NCI-H2081 treated with DMSO at 0.1 percent for 48 hours (cell line): ENCODE measurements around the gene VOPP1.
"Not testable (repeated sequence)": the region's sequence is repeated elsewhere in the genome, so short reads cannot be mapped to it uniquely, and the experiment has no call there.

Source experiments
- DNase-seq: peaks from one replicate; lab custom pipeline; 2025; lab: John Stamatoyannopoulos, UW

VOPP1 gene

GRCh38 chr7:55510206-55510605, 62.1 kb downstream of the VOPP1 start:
- DNase-seq = not testable (repeated sequence)

DNA sequence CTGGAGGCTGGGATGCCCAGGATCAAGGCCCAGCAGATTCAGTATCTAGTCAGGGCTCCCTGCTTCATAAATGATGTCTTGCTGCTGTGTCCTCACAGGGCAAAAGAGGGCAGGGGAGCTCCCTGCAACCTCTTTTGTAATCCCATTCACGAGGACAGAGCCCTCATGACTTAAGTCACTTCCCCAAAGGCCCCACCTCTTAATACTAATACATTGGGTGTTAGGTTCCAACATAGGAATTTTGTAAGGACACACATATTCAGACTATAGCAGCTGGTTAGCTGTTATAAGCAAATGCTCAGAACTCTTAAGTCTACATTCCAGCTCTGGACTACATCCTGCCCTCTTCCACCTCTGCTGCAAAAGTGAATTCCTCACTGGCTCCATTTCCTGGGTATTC, 63.0 kb downstream of the VOPP1 start:
- no peak for DNase-seq

DNA sequence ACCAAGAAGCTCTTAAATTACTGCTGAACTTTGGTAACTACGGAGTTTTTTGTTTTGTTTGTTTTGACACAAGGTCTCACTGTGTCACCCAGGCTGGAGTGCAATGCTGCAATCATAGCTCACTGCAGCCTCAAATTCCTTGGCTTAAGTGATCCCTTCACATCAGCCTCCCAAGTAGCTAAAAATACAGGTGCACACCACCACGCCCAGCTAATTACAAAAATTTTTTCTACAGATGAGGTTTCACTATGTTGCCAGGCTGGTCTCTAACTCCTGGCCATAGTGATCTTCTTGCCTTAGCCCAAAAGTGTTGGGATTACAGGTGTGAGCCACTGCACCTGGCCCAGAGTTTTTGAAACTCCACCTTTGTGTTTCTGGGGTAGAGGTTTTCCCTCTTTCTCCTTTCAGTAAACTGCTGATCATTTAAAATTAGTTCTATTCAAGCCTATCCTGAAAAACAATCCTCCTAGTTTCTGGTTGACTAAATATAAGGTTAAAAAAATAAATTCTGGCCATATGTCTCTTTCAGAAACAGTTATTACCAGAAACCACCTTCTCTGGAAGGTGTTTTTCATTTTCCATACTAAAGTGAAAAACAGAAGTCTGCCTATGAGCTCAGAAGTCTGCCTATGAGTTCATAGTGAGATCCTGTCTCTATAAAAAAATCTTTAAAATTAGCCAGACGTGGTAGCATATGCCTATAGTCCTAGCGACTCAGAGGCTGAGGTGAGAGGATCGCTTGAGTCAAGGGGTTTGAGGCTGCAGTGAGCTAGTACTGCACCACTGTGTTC, 63.9 kb downstream of the VOPP1 start:
- DNase-seq = no peak

GRCh38 chr7:55507743-55508142, 64.6 kb downstream of the VOPP1 start:
- DNase-seq = no peak

- DNase-seq = no peak
These were observed 67.2 kb downstream of the VOPP1 start for GRCh38 chr7:55504967-55505658.

DNA sequence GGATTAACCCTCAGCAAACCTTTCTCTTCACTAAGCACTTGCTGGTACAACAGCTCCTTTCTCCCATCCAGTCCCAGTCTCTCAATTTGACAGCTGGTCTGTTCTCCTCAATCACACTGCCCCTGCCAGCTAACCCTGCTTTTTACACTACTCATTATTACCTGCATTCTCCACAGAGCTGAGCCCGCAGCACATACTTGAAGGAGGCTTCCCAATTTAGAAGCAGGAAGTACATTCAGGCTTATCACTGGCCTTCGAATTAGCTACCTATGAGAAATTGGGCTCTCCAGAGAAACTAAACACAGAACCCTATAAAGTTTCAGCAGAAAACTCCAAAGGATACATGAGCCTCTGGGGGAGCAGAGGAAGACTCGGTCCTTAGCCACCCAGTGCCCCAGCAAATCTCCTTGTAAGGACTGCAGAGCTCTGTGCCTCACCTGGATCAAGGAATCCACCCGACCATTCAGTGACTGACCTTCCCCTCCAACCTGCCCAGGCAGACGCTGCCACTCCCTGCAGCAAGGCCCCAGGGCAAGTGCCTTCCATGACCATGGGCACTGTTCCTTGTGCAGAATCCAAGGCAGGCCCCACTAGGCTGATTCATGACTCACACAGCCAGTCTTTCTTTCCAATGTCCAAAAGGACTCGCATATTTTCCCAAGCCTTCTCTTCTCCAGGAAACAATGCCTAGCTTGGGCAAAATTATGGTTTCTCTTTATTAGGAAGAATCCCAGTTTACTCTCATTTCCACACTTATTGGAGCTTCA, 68.0 kb downstream of the VOPP1 start:
- no peak for DNase-seq

GRCh38 chr7:55502858-55503440, 69.4 kb downstream of the VOPP1 start:
- peak; percentile 50 for DNase-seq

DNA sequence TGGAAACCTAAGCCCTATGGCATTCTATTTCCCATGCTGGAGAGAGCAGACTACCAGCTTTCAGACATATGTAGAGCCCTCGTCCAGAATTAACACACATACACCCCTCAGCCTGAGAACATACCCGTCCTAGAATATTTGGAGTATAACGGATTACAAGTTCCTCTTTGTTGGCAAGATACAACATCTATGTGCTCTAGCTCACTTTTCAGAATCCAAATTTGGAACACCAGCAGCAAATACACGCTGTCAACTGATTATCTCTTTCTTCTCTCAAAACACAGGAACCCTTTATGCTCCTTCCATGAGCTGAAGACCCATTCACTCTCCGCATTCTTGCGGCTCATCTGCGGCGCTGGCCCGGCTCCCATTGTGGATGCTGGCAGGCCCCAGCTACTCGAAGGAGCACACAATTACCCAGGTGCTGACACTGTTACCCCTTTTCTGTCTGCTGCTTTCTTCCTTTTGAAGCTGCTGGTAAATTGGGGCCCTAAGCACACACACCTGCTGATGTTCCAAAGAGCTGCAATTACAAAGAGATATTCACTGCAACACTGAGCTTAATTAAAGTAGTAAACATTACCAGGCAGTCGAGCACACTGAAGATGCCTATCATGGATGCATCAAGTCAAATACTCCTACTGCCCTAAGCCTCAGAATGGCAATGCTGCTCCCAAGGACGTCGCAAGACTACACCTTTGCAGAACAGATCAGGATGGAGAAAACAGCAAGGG, 70.0 kb downstream of the VOPP1 start:
- DNase-seq = peak; percentile 63

DNA sequence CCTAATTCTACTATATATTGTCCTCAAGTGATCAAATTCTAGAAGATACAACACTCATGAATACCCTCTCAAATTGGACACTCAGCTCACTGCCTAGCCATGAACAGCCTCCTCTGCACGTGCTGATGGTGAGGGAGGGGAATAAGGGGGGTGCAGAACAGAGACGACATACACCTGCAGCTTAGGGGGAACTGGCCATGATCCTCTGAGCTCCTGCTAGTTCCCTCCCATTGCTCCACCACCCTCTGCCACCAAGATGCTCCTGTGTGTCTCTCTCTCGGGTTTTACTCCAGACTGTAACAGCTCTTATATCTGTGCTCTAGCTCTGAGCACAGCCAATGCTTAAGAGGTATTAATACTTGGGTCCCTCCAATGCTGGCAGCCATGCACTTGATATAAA, 70.7 kb downstream of the VOPP1 start:
- no peak for DNase-seq

DNA sequence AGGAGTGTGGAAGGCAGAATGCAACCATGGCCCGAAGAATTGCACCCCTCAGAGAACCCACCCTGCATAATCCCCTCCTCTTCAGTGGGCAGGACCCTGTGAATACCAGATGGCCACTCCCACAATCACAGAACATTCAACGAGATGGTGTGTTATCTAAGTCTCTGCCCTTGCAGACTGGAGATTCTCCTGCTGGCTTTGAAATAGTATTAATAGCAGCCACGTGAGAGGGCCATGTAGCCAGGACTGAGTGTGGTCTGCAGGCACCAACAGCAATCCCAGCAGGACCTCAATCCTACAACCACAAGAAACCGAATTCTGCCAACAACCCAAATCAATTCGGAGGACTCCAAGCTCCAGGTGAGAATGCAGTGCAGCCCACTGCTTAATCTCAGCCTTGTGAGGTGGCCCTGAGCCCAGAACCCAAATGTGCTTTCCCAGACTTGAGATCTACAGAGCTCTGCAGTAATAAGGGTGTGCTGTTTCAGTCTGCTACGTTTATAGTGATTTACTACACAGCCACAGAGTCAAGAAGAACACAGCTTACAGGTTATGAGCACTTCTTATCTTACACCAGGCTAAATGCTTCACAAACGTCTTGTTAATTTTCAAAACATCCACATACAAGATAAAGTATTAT, 72.1 kb downstream of the VOPP1 start:
- no peak for DNase-seq

GRCh38 chr7:55499591-55499990, 72.7 kb downstream of the VOPP1 start:
- no peak for DNase-seq

GRCh38 chr7:55498770-55499169, 73.5 kb downstream of the VOPP1 start:
- DNase-seq = no peak

- DNase-seq = no peak
These were observed 74.2 kb downstream of the VOPP1 start for GRCh38 chr7:55498142-55498541.

DNA sequence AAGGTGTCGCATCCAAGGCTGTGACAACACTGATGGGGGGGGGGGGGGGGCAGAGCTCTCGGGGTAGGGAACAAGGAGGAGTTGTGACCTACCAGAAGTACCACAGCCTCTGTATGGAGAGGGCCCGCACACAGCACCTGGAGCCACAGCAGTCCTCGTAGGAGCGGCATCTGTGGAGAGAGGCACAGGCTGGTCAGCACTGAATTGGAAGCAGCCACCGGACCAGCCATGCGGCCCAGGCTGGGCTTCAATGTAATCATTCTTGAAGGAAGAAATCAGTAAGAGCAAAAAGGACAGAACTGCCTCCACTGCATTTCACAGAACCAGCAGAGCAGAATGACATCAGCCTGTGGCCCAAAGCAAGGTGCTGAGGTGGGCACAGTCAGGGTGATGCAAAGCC, 74.8 kb downstream of the VOPP1 start:
- DNase-seq = no peak

- no peak for DNase-seq
These were observed 75.4 kb downstream of the VOPP1 start for GRCh38 chr7:55496906-55497305.

DNA sequence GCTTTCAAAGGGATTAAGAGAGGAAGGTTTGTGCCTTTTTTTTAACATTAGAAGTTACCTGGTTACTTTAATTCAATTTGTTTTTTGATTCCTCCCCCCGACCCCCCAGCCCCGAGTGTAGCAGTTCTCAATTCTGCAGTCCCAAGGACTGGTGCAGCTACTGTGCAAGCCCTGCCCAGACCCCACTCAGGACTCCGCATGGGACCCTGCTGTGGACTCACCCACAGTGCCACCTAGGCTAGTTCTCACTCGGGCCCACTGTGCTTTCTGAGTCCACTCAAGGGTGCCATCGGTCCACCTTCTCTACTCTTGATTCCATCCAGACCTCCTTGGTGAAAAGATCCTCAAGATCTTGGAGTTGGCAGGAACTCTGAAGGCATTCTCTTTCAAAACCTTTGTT, 77.4 kb downstream of the VOPP1 start:
- no peak for DNase-seq

GRCh38 chr7:55493408-55493807, 78.9 kb downstream of the VOPP1 start:
- no peak for DNase-seq

DNA sequence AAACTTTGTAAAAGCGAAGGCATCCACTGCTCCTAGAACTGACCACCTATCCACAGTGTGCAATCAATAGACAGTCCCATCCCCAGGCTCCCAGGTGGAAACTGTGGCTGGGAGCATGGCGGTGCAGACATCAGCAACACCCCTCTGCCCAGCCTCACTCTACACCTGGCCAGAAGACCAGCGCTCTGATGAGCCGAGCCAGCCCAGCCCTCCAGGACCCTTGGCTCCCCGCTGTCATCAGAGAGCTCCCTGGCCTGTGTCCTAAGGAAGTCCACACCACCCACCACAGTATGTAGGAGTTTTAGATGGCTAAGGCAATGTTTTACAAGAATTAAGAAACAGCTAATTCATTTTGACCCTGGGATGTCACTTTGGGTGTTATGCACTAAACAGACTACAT, 81.0 kb downstream of the VOPP1 start:
- no peak for DNase-seq

GRCh38 chr7:55490099-55490498, 82.2 kb downstream of the VOPP1 start:
- no peak for DNase-seq

- DNase-seq = no peak
These were observed 82.8 kb downstream of the VOPP1 start for GRCh38 chr7:55489552-55489951.

DNA sequence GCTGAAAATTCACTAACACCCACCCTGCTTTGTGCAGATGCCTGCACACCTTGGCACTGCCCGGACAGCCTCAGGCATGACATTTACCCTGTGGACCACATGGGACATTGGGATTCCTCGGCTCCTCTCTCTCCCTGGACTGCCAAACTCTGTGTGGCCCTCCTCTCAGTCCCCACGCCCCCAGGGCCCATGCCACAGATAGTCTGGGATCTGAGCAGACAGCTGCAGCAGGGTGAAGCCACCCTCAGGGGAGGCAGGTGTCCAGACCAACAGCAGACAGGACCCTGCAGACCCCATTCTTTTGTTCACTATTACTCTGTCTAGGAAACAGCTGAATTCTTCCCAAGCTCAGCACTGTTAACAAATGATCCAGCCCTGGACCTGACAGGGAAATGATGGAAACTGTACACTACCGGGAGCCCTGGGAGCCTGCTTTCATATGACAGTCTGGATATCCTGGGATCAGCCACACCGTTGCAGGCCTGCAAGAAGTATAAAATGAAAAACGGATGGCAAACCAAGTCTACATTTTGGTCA, 83.4 kb downstream of the VOPP1 start:
- no peak for DNase-seq
